Endothelial cell of umbilical vein (primary cell): ENCODE data around the gene TRRAP. TPM values are rescaled to one million over a fixed set of nuclear protein-coding genes. Genes with fewer than 3 reads are reported as not detected.

Experiments
- BruUV-seq: library from RNA; stranded (reverse); fragments of 400-500 nt; replicated peaks from 2 replicates; lab custom pipeline; 2021; lab: Mats Ljungman, UMichigan
- CTCF ChIA-PET: fragments of 300-600, 350-600 bp; sonication (Branson Sonifier 250); formaldehyde crosslinking; loops from one replicate; lab custom pipeline; 2021; ENCODE audit warnings: antibody characterized with exemption, inconsistent platforms; lab: Charles Lee
- POLR2A ChIA-PET: fragments of 300-600, 350-600 bp; sonication (Branson Sonifier 250); formaldehyde crosslinking; loops from one replicate; lab custom pipeline; 2021; ENCODE audit warnings: antibody characterized with exemption, inconsistent platforms; lab: Charles Lee
- DNase-seq: peaks from one replicate; pipeline ENCODE4 v3.0.0-alpha.2; 2011; ENCODE audit warnings: low read depth, low spot score
- FAIRE-seq: peaks from 2 replicates; lab custom pipeline; 2011; peaks lifted over from hg19 to GRCh38; lab: Jason Lieb, UNC
- H2AFZ ChIP-seq: 2 replicates; pipeline ENCODE4 v1.6.0; 2012; ENCODE audit warnings: low read depth, low read length, control low read depth, inconsistent platforms
- H3K27ac ChIP-seq: 2 replicates; pipeline ENCODE4 v1.5.1; 2011; ENCODE audit warnings: low read depth, mild to moderate bottlenecking, control low read depth, low read length, moderate library complexity; ENCODE audit not compliant: insufficient read depth
- H3K27me3 ChIP-seq, 2 experiments: 2 replicates each; pipeline versions ENCODE4 v1.6.0 to v1.6.1; 2011; ENCODE audit warnings: low read length in 2 of 2, mixed read lengths in 1 of 2; ENCODE audit not compliant: control insufficient read depth in 2 of 2, insufficient read depth in 2 of 2
- H3K36me3 ChIP-seq, 2 experiments: 2 replicates in 1 of 2; 3 replicates in 1 of 2; pipeline ENCODE4 v1.5.1; 2011; ENCODE audit warnings: low read length in 2 of 2, mild to moderate bottlenecking in 1 of 2, moderate library complexity in 1 of 2; ENCODE audit not compliant: control insufficient read depth in 2 of 2, insufficient read depth in 2 of 2; ENCODE audit errors: extremely low read depth in 1 of 2
- H3K4me1 ChIP-seq: 3 replicates; pipeline ENCODE4 v1.5.1; 2011; ENCODE audit warnings: mild to moderate bottlenecking, low read length; ENCODE audit not compliant: control insufficient read depth, insufficient read depth; ENCODE audit errors: extremely low read depth
- H3K4me2 ChIP-seq: 2 replicates; pipeline ENCODE4 v1.6.1; 2011; ENCODE audit warnings: low read length, control low read depth, mixed read lengths; ENCODE audit not compliant: insufficient read depth
- H3K4me3 ChIP-seq, 3 experiments: fragments of 200-600 bp in 1 of 3; sonication (generic), shearing (Covaris generic) in 1 of 3; replicated peaks in 1 of 3; 2 replicates each; pipeline ENCODE4 v1.5.1; 2011 to 2016; ENCODE audit warnings: control low read depth in 3 of 3, low read length in 3 of 3, mild to moderate bottlenecking in 2 of 3, inconsistent platforms in 1 of 3, low read depth in 1 of 3, moderate library complexity in 1 of 3; ENCODE audit not compliant: insufficient read depth in 1 of 3
- H3K79me2 ChIP-seq: 2 replicates; pipeline ENCODE4 v1.6.0; 2012; ENCODE audit warnings: low read length, inconsistent platforms; ENCODE audit not compliant: control insufficient read depth, insufficient read depth
- H3K9ac ChIP-seq: replicated peaks from 2 replicates; pipeline ENCODE3; 2011; ENCODE audit warnings: low read length, control low read depth; ENCODE audit not compliant: insufficient read depth; ENCODE audit errors: extremely low read depth
- H3K9me1 ChIP-seq: replicated peaks from 3 replicates; pipeline ENCODE4 v1.6.0; 2011; ENCODE audit warnings: mild to moderate bottlenecking, low read length; ENCODE audit not compliant: control insufficient read depth, insufficient read depth; ENCODE audit errors: extremely low read depth
- H3K9me3 ChIP-seq: replicated peaks from 2 replicates; pipeline ENCODE4 v1.5.1; 2012; ENCODE audit warnings: low read length, inconsistent platforms; ENCODE audit not compliant: control insufficient read depth, insufficient read depth
- H4K20me1 ChIP-seq: replicated peaks from 2 replicates; pipeline ENCODE3; 2011; ENCODE audit warnings: mild to moderate bottlenecking, low read length; ENCODE audit not compliant: control insufficient read depth, insufficient read depth; ENCODE audit errors: extremely low read depth
- EZH2 ChIP-seq: IDR thresholded peaks from 2 replicates; pipeline ENCODE4 v1.6.1; 2012; ENCODE audit warnings: borderline replicate concordance, low read depth, mild to moderate bottlenecking, moderate library complexity, low read length, inconsistent platforms; ENCODE audit not compliant: severe bottlenecking
- FOS ChIP-seq: IDR thresholded peaks from 2 replicates; pipeline ENCODE4 v1.6.1; 2011; ENCODE audit warnings: mild to moderate bottlenecking, low read length, moderate library complexity, borderline replicate concordance; ENCODE audit not compliant: insufficient read depth
- GATA2 ChIP-seq: IDR thresholded peaks from 2 replicates; pipeline ENCODE4 v1.7.0; 2011; ENCODE audit warnings: low read depth, mild to moderate bottlenecking, moderate library complexity, mixed read lengths, low read length; ENCODE audit not compliant: insufficient read length, insufficient read depth
- JUN ChIP-seq: IDR thresholded peaks from 2 replicates; pipeline ENCODE4 v1.6.1; 2011; ENCODE audit warnings: borderline replicate concordance, low read depth; ENCODE audit not compliant: insufficient read length, insufficient read depth
- MAX ChIP-seq: IDR thresholded peaks from 2 replicates; pipeline ENCODE4 v1.6.1; 2011; ENCODE audit not compliant: insufficient read depth, insufficient read length
- MYC ChIP-seq: IDR thresholded peaks from one replicate; pipeline ENCODE4 v1.6.1; 2011; ENCODE audit warnings: mild to moderate bottlenecking, low read depth, low read length
- POLR2A ChIP-seq: IDR thresholded peaks from 2 replicates; pipeline ENCODE4 v1.6.1; 2012; ENCODE audit warnings: low read depth, mild to moderate bottlenecking, control low read depth, low read length
- POLR2AphosphoS5 ChIP-seq: IDR thresholded peaks from 2 replicates; pipeline ENCODE4 v1.6.1; 2012; ENCODE audit warnings: low read depth, mild to moderate bottlenecking, control low read depth, low read length, moderate library complexity; ENCODE audit not compliant: insufficient read depth
- dilution Hi-C: fragments of 300-500 bp; cut with MboI; formaldehyde crosslinking; loops from one replicate; pipeline ENCODE4 v1.15.0; 2019; ENCODE audit warnings: low sequenced_read_pairs; ENCODE audit not compliant: extremely low pct_ligation_motif_present
- intact Hi-C: fragments of 100-400 bp; cut with micrococcal nuclease; formaldehyde crosslinking; loops from one replicate; pipeline ENCODE4 v1.10.0; 2022
- polyA plus RNA-seq, 4 experiments: library from polyadenylated mRNA; depleted of rRNA in 3 of 4; stranded (reverse) in 3 of 4; unstranded in 1 of 4; fragments of >200 nt; gene quantifications; 2 replicates each; pipeline versions ENCODE4 v1.2.1 to v1.2.3, GENCODE V29; 2011 to 2012; ENCODE audit warnings: missing spikeins in 1 of 4
- total RNA-seq: library from RNA; stranded (reverse); gene quantifications from 2 replicates; pipeline ENCODE4 v1.2.3, GENCODE V29; 2021
- TF ChIP-seq, protein P1 (sequence below), 2 donors: IDR thresholded peaks; 1 replicate in 1 of 2; 2 replicates in 1 of 2; pipeline ENCODE4 v1.5.1; 2011; ENCODE audit warnings: low read length in 2 of 2, mild to moderate bottlenecking in 2 of 2, moderate library complexity in 2 of 2, control low read depth in 1 of 2, inconsistent platforms in 1 of 2, low read depth in 1 of 2; ENCODE audit not compliant: insufficient read depth in 1 of 2; ENCODE audit errors: extremely low read depth in 1 of 2

The TRRAP gene
- total and polyA plus RNA-seq, 2 donors (not counting 3 experiments of a cell fraction or from before 2014, with no cell fraction given) = 21.8 to 45.8 TPM

GRCh38 chr7:98988641-98989040 is 110.3 kb downstream of the TRRAP start:
- H3K79me2 ChIP-seq = no peaks in the 10 kb centered on the region
- H3K4me2 ChIP-seq = no peak overlapping the region
- no peaks in the 10 kb centered on the region for H3K9me1 ChIP-seq
- dilution Hi-C loops (no loop called here), intact Hi-C loops (no loop called here)
- no TSS peak for BruUV-seq
- POLR2A ChIA-PET = no interaction called here
- H3K4me1 ChIP-seq = no peaks in the 10 kb centered on the region
- no peak for DNase-seq
- H3K9ac ChIP-seq = no peak overlapping the region
- peaks cover 35 to 49% of the 10 kb centered on the region in 2 experiments for H3K36me3 ChIP-seq
- no peaks in the 10 kb centered on the region for H3K9me3 ChIP-seq
- TF ChIP-seq GATA2 = no peak
- TF ChIP-seq, protein P1, sequence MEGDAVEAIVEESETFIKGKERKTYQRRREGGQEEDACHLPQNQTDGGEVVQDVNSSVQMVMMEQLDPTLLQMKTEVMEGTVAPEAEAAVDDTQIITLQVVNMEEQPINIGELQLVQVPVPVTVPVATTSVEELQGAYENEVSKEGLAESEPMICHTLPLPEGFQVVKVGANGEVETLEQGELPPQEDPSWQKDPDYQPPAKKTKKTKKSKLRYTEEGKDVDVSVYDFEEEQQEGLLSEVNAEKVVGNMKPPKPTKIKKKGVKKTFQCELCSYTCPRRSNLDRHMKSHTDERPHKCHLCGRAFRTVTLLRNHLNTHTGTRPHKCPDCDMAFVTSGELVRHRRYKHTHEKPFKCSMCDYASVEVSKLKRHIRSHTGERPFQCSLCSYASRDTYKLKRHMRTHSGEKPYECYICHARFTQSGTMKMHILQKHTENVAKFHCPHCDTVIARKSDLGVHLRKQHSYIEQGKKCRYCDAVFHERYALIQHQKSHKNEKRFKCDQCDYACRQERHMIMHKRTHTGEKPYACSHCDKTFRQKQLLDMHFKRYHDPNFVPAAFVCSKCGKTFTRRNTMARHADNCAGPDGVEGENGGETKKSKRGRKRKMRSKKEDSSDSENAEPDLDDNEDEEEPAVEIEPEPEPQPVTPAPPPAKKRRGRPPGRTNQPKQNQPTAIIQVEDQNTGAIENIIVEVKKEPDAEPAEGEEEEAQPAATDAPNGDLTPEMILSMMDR (IDR thresholded peaks at IDR 0.05; ENCODE audit: extremely low read depth in 1 of 2, insufficient read depth in 1 of 2, low read depth in 1 of 2, low read length in 2 of 2) = no peak
- no peak for TF ChIP-seq FOS
- no peak for TF ChIP-seq POLR2A
- TF ChIP-seq POLR2AphosphoS5 = no peak
- no peak for TF ChIP-seq MAX
- TF ChIP-seq MYC = no peak
- no peak for TF ChIP-seq JUN
- no peak for TF ChIP-seq EZH2
- no peaks in the 10 kb centered on the region for H3K27me3 ChIP-seq
- H3K4me3 ChIP-seq = no peak overlapping the region
- no peak overlapping the region for H2AFZ ChIP-seq
- no peak for FAIRE-seq
- CTCF ChIA-PET = no interaction called here
- no peaks in the 10 kb centered on the region for H4K20me1 ChIP-seq
- no peak overlapping the region for H3K27ac ChIP-seq
